BJ (cell line): ENCODE data around the gene BCAR1. TPM values are rescaled to one million over a fixed set of nuclear protein-coding genes. Genes with fewer than 3 reads are reported as not detected.

Experiments
- CTCF ChIA-PET: fragments of 350-600 bp; formaldehyde crosslinking; extraction: SDS; loops from one replicate; lab custom pipeline; 2021; ENCODE audit warnings: antibody characterized with exemption, inconsistent platforms; lab: Yijun Ruan, JAX
- POLR2A ChIA-PET: fragments of 300-600 bp; sonication (Branson Sonifier 250); formaldehyde crosslinking; extraction: SDS; loops from one replicate; lab custom pipeline; 2021; ENCODE audit warnings: antibody characterized with exemption; lab: Charles Lee
- DNase-seq: peaks from one replicate; pipeline ENCODE4 v3.0.0-alpha.2; 2011; ENCODE audit warnings: low read depth
- H3K27me3 ChIP-seq: 2 replicates; pipeline ENCODE4 v1.6.0; 2011; ENCODE audit warnings: low read length; ENCODE audit not compliant: control insufficient read depth, insufficient read depth
- H3K36me3 ChIP-seq: 2 replicates; pipeline ENCODE4 v1.5.1; 2011; ENCODE audit warnings: low read length; ENCODE audit not compliant: control insufficient read depth, insufficient read depth
- H3K4me3 ChIP-seq: 2 replicates; pipeline ENCODE4 v1.5.1; 2011; ENCODE audit warnings: low read depth, mild to moderate bottlenecking, control low read depth, low read length
- CTCF ChIP-seq: IDR thresholded peaks from 2 replicates; pipeline ENCODE4 v1.5.1; 2011; ENCODE audit warnings: low read depth, mild to moderate bottlenecking, control low read depth, inconsistent platforms, low read length, moderate library complexity; ENCODE audit not compliant: insufficient read depth
- polyA plus RNA-seq: library from polyadenylated mRNA; depleted of rRNA; stranded (reverse); fragments of >200 nt; gene quantifications from 2 replicates; pipeline ENCODE4 v1.2.3, GENCODE V29; 2011

Gene BCAR1
- polyA plus RNA-seq, 1 experiment: 57.3 TPM

- Histone ChIP-seq H3K36me3 (peaks cover 17% of the 10 kb centered on the region), H3K4me3 (no peak overlapping the region), H3K27me3 (no peaks in the 10 kb centered on the region)
- ChIA-PET CTCF (interaction anchor here (0.7 to 1.6 kb wide), 4 partner anchors 9 to 80 kb away, joined by 3 to 7 read pairs (median 3); no protein-coding TSS in a partner anchor), POLR2A (no interaction called here)
- TF ChIP-seq CTCF: no peak
- no peak for DNase-seq
Measured at GRCh38 chr16:75262104-75262799, 10.8 kb upstream of the BCAR1 start.

DNA sequence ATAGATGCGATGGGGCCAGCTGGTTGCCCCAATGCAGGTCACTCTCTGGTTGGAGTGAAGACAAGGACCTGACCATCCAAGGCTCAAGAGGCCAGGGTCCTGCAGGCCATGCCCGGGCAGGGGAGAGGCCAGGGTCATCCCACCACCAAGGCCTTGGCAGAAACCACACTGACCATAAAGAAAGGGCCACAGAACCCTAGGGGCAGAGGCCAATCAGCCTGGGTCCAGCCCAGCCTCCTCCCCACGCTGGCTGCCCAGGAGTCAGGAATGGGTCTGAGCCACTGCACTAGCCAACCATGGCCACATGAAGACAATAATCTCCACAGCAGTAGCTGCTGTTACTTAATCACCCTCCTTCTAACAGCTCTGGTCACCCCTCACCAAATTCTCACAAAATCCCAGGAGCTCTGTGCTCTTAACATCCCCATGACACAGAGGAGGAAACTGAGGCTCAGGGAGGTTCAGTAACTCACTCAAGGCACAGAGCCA, 10.2 kb upstream of the BCAR1 start:
- no peak for TF ChIP-seq CTCF
- no peak overlapping the region for H3K4me3 ChIP-seq
- CTCF ChIA-PET: interaction anchor here (0.6 to 1.4 kb wide), 3 partner anchors 16 to 182 kb away, joined by 3 read pairs; no protein-coding TSS in a partner anchor
- DNase-seq: no peak
- H3K27me3 ChIP-seq: no peaks in the 10 kb centered on the region
- H3K36me3 ChIP-seq: peaks cover 17% of the 10 kb centered on the region
- POLR2A ChIA-PET: no interaction called here

GRCh38 chr16:75260851-75261589, 9.6 kb upstream of the BCAR1 start:
- ChIA-PET POLR2A (no interaction called here), CTCF (interaction anchor here (0.6 to 1.4 kb wide), 4 partner anchors 15 to 181 kb away, joined by 3 to 4 read pairs (median 3); no protein-coding TSS in a partner anchor)
- Histone ChIP-seq H3K4me3 (no peak overlapping the region), H3K36me3 (peaks cover 17% of the 10 kb centered on the region), H3K27me3 (no peaks in the 10 kb centered on the region)
- no peak for DNase-seq
- TF ChIP-seq CTCF: no peak

DNA sequence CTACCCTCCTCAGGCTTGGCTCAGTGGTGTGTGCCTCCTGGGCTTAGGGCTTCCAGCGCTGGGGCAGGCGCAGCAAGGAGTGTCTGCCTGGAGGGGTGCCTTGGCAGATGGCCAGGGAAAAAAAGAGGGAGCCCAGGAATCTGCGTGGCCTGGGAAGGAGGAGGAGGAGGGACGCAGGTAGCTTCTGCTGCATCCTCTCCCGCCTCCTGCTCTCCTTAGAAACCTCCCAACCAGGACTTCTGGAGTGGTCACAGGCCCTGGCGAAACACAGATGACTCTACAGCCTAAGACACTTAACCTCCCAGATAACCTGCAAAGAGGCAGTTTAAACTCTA, 7.3 kb upstream of the BCAR1 start:
- DNase-seq: no peak
- ChIA-PET CTCF (no interaction called here), POLR2A (no interaction called here)
- Histone ChIP-seq H3K27me3 (no peaks in the 10 kb centered on the region), H3K4me3 (no peak overlapping the region), H3K36me3 (peaks cover 12% of the 10 kb centered on the region)
- TF ChIP-seq CTCF: no peak
